Stimulated activated CD8-positive, alpha-beta memory T cell treated with anti-CD3 and anti-CD28 coated beads, Interleukin-7, amount 100 ng/mL, for 48 hours (primary cell): ENCODE measurements around the gene INTS1.
"Not testable (repeated sequence)": the region's sequence is repeated elsewhere in the genome, so short reads cannot be mapped to it uniquely, and the experiment has no call there.

Source experiments
- DNase-seq, 2 donors: peaks; one replicate each; pipeline ENCODE4 v3.0.0-alpha.2; 2020; ENCODE audit warnings: low read depth in 1 of 2; ENCODE audit errors: extremely low read depth in 1 of 2

Gene INTS1

GRCh38 chr7:1531263-1531978 is 27.2 kb upstream of the INTS1 start:
- DNase-seq: no peak

- no peak for DNase-seq
Measured at GRCh38 chr7:1530946-1531262, 26.7 kb upstream of the INTS1 start.

- no peak for DNase-seq
Measured at GRCh38 chr7:1529383-1530116, 25.4 kb upstream of the INTS1 start.

GRCh38 chr7:1526271-1526754 is 22.1 kb upstream of the INTS1 start:
- no peak for DNase-seq

GRCh38 chr7:1525409-1525808 is 21.2 kb upstream of the INTS1 start:
- no peak for DNase-seq

- no peak for DNase-seq
Measured at GRCh38 chr7:1523844-1524243, 19.7 kb upstream of the INTS1 start.

- no peak for DNase-seq
Measured at GRCh38 chr7:1523208-1523607, 19.0 kb upstream of the INTS1 start.

- no peak for DNase-seq
Measured at GRCh38 chr7:1521456-1521855, 17.3 kb upstream of the INTS1 start.

- no peak for DNase-seq
Measured at GRCh38 chr7:1520539-1521234, 16.5 kb upstream of the INTS1 start.

GRCh38 chr7:1519322-1519922 is 15.2 kb upstream of the INTS1 start:
- not testable (repeated sequence) for DNase-seq

- no peak for DNase-seq
Measured at GRCh38 chr7:1516586-1517251, 12.5 kb upstream of the INTS1 start.

- DNase-seq: not testable (repeated sequence)
Measured at GRCh38 chr7:1515509-1515967, 11.3 kb upstream of the INTS1 start.

- no peak for DNase-seq
Measured at GRCh38 chr7:1514995-1515401, 10.8 kb upstream of the INTS1 start.

- no peak for DNase-seq
Measured at GRCh38 chr7:1514407-1514806, 10.2 kb upstream of the INTS1 start.

GRCh38 chr7:1513657-1514095 is 9.5 kb upstream of the INTS1 start:
- DNase-seq: no peak

GRCh38 chr7:1512781-1513656 is 8.8 kb upstream of the INTS1 start:
- DNase-seq: no peak

GRCh38 chr7:1511444-1512422 is 7.5 kb upstream of the INTS1 start:
- DNase-seq: no peak

GRCh38 chr7:1510780-1511154 is 6.6 kb upstream of the INTS1 start:
- DNase-seq: no peak

- DNase-seq: no peak
Measured at GRCh38 chr7:1509226-1509625, 5.0 kb upstream of the INTS1 start.
